GM12878 (cell line): ENCODE results near the gene UNC119. TPM values are rescaled to one million over a fixed set of nuclear protein-coding genes. Genes with fewer than 3 reads are reported as not detected.

Experiments
- CBFB ChIP-seq: IDR thresholded peaks from 2 replicates; pipeline ENCODE4 v1.6.1; 2016; ENCODE audit warnings: antibody characterized with exemption, low read depth
- CREB1 ChIP-seq: IDR thresholded peaks from 2 replicates; pipeline ENCODE4 v1.6.1; 2012; ENCODE audit warnings: low read depth, mild to moderate bottlenecking, inconsistent platforms
- EGR1 ChIP-seq, 2 experiments: IDR thresholded peaks; 1 replicate in 1 of 2; 2 replicates in 1 of 2; pipeline ENCODE4 v1.6.1; 2011 to 2012; ENCODE audit warnings: low read depth in 2 of 2, low read length in 2 of 2, borderline replicate concordance in 1 of 2, mild to moderate bottlenecking in 1 of 2, moderate library complexity in 1 of 2
- ELK1 ChIP-seq: IDR thresholded peaks from 2 replicates; pipeline ENCODE4 v1.6.1; 2012; ENCODE audit warnings: low read depth, low read length, improper control_type of control experiment
- EP300 ChIP-seq, 2 experiments: fragments of 150-350 bp in 1 of 2; IDR thresholded peaks; 2 replicates each; pipeline ENCODE4 v1.6.1; 2011 to 2012; ENCODE audit warnings: low read depth in 2 of 2, low read length in 2 of 2, borderline replicate concordance in 1 of 2, improper control_type of control experiment in 1 of 2, inconsistent platforms in 1 of 2; ENCODE audit not compliant: control insufficient read depth in 1 of 2
- GATAD2B ChIP-seq: fragments of 450-650 bp; conservative IDR thresholded peaks from 2 replicates; pipeline ENCODE4 v1.6.1; 2017; ENCODE audit warnings: low read depth, mild to moderate bottlenecking, moderate library complexity
- IKZF2 ChIP-seq, 2 experiments: fragments of 450-650 bp; IDR thresholded peaks; 2 replicates each; pipeline ENCODE4 v1.6.1; 2017; ENCODE audit warnings: mild to moderate bottlenecking in 2 of 2, moderate library complexity in 2 of 2
- JUNB ChIP-seq: IDR thresholded peaks from 2 replicates; pipeline ENCODE4 v1.6.1; 2016; ENCODE audit warnings: antibody characterized with exemption, mild to moderate bottlenecking
- MEF2A ChIP-seq: IDR thresholded peaks from 2 replicates; pipeline ENCODE4 v1.6.1; 2011; ENCODE audit warnings: low read depth, mild to moderate bottlenecking, low read length, moderate library complexity; ENCODE audit not compliant: insufficient read depth
- MYC ChIP-seq: IDR thresholded peaks from 2 replicates; pipeline ENCODE4 v1.6.1; 2011; ENCODE audit warnings: mild to moderate bottlenecking, low read length, moderate library complexity, inconsistent platforms; ENCODE audit not compliant: insufficient read depth, insufficient replicate concordance, insufficient read length, severe bottlenecking
- NBN ChIP-seq: fragments of 450-650 bp; IDR thresholded peaks from 2 replicates; pipeline ENCODE4 v1.6.1; 2016
- NFIC ChIP-seq: IDR thresholded peaks from 2 replicates; pipeline ENCODE4 v1.6.1; 2012; ENCODE audit warnings: low read depth, mild to moderate bottlenecking, inconsistent platforms, low read length, moderate library complexity
- NFYB ChIP-seq: IDR thresholded peaks from 2 replicates; pipeline ENCODE4 v1.6.1; 2011; ENCODE audit warnings: low read depth, mild to moderate bottlenecking, low read length, improper control_type of control experiment, moderate library complexity; ENCODE audit not compliant: insufficient read depth
- NR2C1 ChIP-seq: fragments of 450-650 bp; IDR thresholded peaks from 2 replicates; pipeline ENCODE4 v1.6.1; 2017; ENCODE audit warnings: antibody characterized with exemption, mild to moderate bottlenecking, moderate library complexity
- NR2C2 ChIP-seq: IDR thresholded peaks from 2 replicates; pipeline ENCODE4 v1.6.1; 2011; ENCODE audit warnings: borderline replicate concordance, low read depth; ENCODE audit not compliant: control insufficient read depth, insufficient read length
- NRF1 ChIP-seq: conservative IDR thresholded peaks from 2 replicates; pipeline ENCODE4 v1.6.1; 2011; ENCODE audit warnings: mild to moderate bottlenecking, low read depth, low read length, improper control_type of control experiment
- PML ChIP-seq: IDR thresholded peaks from 2 replicates; pipeline ENCODE4 v1.6.1; 2012; ENCODE audit warnings: low read length, inconsistent platforms
- POLR2A ChIP-seq: IDR thresholded peaks from 2 replicates; pipeline ENCODE4 v1.6.1; 2011; ENCODE audit warnings: low read depth, mild to moderate bottlenecking, low read length
- SMARCA5 ChIP-seq: fragments of 450-650 bp; IDR thresholded peaks from 2 replicates; pipeline ENCODE4 v1.6.1; 2017; ENCODE audit warnings: mild to moderate bottlenecking
- SP1 ChIP-seq: IDR thresholded peaks from one replicate; pipeline ENCODE4 v1.6.1; 2011; ENCODE audit warnings: low read depth, low read length
- TCF3 ChIP-seq: IDR thresholded peaks from 2 replicates; pipeline ENCODE4 v1.6.1; 2012; ENCODE audit warnings: low read depth, mild to moderate bottlenecking, low read length, borderline replicate concordance; ENCODE audit not compliant: insufficient read depth
- WRNIP1 ChIP-seq: IDR thresholded peaks from 2 replicates; pipeline ENCODE4 v1.6.1; 2011; ENCODE audit warnings: low read depth, low read length, improper control_type of control experiment, borderline replicate concordance
- YBX1 ChIP-seq: fragments of 450-650 bp; IDR thresholded peaks from 2 replicates; pipeline ENCODE4 v1.6.1; 2016; ENCODE audit warnings: antibody characterized with exemption
- ZNF24 ChIP-seq: fragments of 450-650 bp; IDR thresholded peaks from 2 replicates; pipeline ENCODE4 v1.6.1; 2017; ENCODE audit warnings: antibody characterized with exemption, mild to moderate bottlenecking
- ZNF274 ChIP-seq: IDR thresholded peaks from one replicate; pipeline ENCODE4 v1.8.0; 2011; ENCODE audit not compliant: insufficient read length, insufficient read depth
- ZNF592 ChIP-seq: fragments of 450-650 bp; IDR thresholded peaks from 2 replicates; pipeline ENCODE4 v1.6.1; 2017; ENCODE audit warnings: mild to moderate bottlenecking, moderate library complexity
- ZNF622 ChIP-seq: fragments of 450-650 bp; IDR thresholded peaks from 2 replicates; pipeline ENCODE4 v1.6.1; 2017; ENCODE audit warnings: mild to moderate bottlenecking, inconsistent platforms
- polyA plus RNA-seq, 11 experiments: library from polyadenylated mRNA; depleted of rRNA in 4 of 11; unstranded in 6 of 11; stranded (reverse) in 5 of 11; fragments of >200 nt; fragmentation: Nextera tagmentation in 4 of 11; fragmentation: Illumina TruSeq in 1 of 11; extraction: Ambion mirVana in 4 of 11; extraction: Trizol in 1 of 11; gene quantifications; 1 replicate in 1 of 11; 2 replicates in 10 of 11; pipeline versions ENCODE4 v1.2.1 to v1.2.3, GENCODE V29; 2011 to 2016; ENCODE audit warnings: inconsistent platforms in 2 of 11, missing spikeins in 2 of 11, low read depth in 1 of 11
- total RNA-seq, 4 experiments: library from RNA; depleted of rRNA in 3 of 4; stranded (reverse); fragments of >200 nt in 3 of 4; fragmentation: Illumina TruSeq in 1 of 4; extraction: Trizol in 1 of 4; gene quantifications; 2 replicates each; pipeline versions ENCODE4 v1.2.1 to v1.2.3, GENCODE V29; 2013 to 2021

Gene UNC119
- total and polyA plus RNA-seq, 10 of the 15 experiments (the other 5 are each of a cell fraction or from before 2014, with no cell fraction given): 2.7 to 436 (median 57.8) TPM

GRCh38 chr17:28579526-28579925 lies 27.1 kb upstream of the UNC119 start (continued):
- TF ChIP-seq NR2C1 (no peak), NBN (no peak), WRNIP1 (no peak), ZNF24 (no peak), NFIC (0 out of 2 replicates have a peak, but pooled peaks have one; percentile 61), ZNF622 (no peak), SP1 (no peak), NFYB (no peak), TCF3 (no peak), CBFB (no peak), ELK1 (no peak), ZNF274 (no peak), EGR1 (IDR thresholded peaks at IDR 0.05; ENCODE audit: borderline replicate concordance in 1 of 2, low read depth in 2 of 2, low read length in 2 of 2) (no peak), MYC (no peak), POLR2A (no peak), YBX1 (no peak), MEF2A (no peak), NR2C2 (no peak), ZNF592 (no peak), NRF1 (no peak), SMARCA5 (no peak), JUNB (peak; percentile 95), CREB1 (no peak), PML (no peak), IKZF2 (IDR thresholded peaks at IDR 0.05) (peak; percentile 25 to 44; a peak in 1 of 4 replicates), EP300 (IDR thresholded peaks at IDR 0.05; ENCODE audit: borderline replicate concordance in 1 of 2, control insufficient read depth in 1 of 2, low read depth in 2 of 2, low read length in 2 of 2) (peak in 1 of 2 experiments; percentile 14; a peak in 1 of 4 replicates), GATAD2B (no peak)
